OCI-M2 (cell line): Measurements from ENCODE around the gene ABCC11.

Experiments used
- DNase-seq: peaks from one replicate; lab custom pipeline; 2025; ENCODE audit not compliant: unreplicated experiment; lab: John Stamatoyannopoulos, UW

ABCC11 gene

DNA sequence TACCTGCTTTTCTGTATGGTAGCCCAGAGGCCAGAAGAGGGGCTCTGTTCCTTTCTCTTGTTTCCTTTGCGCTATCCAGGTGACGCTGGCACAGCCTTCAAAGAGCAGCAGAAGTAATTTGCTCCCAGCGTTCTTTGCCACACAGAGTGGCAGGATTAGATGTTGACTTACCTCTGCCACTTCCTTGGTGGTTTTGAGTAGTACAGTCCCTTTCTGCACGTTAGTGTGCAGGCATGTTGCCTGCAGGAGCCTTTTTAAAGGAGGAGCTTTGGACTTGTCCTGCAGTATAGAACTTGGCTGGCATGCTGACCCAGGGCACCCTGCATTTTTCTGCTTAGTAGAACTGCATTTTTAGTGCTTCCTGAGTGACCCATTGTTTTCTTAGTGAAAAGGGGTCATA lies at the start of gene ABCC11:
Gene ABCC11, minus strand, starts transcription at position 229 of the 400 bp plus-strand sequence. CDS start 15,618 bp downstream, outside the sequence.
- DNase-seq = no peak

DNA sequence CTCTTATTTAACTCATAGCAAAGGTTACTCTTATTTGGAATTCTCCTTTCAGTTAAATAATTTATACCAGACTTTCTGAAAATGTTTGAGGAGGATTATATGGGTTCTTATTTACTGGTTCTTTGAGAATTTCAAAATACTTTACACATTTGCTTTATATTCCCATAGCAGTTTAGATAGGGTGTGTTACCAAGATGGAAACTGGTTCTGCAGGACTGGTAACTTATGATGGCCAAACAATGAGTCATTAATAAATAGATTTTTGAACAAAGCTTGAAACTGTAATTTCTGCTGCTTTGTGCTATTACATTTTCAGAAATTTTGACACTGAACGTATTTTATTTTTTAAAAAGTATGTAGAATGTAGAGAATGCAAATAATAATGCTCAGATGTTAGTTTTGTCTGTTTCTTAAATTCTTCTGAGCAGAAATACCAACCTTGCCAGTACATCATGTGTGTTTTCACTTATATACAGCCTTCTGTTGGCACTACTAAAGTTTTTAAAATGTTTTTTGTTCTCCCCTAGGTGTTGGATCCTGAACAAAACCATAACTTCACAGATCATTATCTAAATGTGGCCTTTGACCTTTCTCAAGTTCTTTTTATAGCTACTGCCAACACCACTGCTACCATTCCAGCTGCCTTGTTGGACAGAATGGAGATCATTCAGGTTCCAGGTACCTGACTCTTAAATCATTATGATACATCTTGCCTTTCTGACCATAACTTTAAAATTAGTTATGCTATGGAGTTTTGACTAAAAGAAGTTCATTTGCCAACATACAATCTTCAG lies 48.3 kb upstream of the ABCC11 start:
- no peak for DNase-seq

GRCh38 chr16:48294724-48295123 lies 47.4 kb upstream of the ABCC11 start:
- DNase-seq = no peak

DNA sequence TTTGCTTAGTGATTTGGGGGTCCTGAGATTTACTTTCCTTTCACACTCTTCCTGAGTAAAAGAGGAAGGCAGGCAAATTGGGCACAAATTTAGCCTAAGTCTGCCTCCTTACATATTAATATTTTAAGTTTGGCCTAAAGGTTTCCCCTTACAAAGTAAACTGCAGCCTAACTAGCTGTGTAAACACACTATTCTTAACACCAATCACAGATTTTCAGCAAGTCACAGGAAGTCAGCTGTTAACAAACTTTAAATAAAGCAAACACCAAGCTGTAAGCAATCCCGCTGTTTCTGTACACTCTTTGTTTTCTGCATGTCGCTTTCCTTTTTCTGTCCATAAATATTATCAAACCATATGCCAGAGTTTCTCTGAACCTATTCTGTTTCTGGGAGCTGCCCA lies 45.1 kb upstream of the ABCC11 start:
- DNase-seq = no peak

GRCh38 chr16:48291754-48292153 lies 44.4 kb upstream of the ABCC11 start:
- no peak for DNase-seq

DNA sequence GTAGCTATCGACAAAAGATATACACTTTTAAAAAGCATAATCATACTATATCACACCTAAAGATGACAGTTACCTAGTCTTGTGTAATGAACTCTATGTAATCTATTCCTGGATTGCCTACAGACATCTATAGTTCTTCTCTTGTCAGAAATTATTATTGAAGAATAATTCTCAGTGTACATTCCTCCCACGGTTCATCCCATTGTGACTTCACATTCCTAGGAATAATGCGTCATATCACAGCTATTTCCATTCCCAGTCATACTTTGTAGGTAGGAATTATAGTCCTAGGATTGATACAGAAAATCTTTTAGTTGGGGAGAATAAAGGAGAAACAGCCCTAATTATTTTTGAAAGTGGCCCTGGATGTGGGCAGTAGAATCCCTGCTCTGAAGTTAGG lies 44.0 kb upstream of the ABCC11 start:
- DNase-seq = no peak

DNA sequence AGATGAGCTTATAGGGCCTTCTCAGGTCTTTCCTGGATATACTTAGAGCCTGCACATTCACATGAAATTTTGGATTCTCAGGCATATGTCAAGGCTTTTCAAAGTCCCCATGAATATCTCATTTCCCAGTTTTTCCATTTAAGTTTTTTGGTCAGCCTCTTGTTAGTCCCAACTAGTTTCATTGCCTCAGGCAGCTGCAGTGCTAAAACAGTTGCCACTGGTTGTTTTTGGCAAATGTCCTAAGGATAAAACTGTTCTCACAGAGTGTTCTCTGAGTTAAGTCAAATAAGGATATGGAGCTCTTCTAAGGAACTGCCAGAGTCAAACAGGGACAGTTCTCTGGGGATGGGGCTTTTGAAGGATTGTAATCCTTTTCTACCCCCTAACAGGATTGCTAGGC lies 39.9 kb upstream of the ABCC11 start:
- no peak for DNase-seq

DNA sequence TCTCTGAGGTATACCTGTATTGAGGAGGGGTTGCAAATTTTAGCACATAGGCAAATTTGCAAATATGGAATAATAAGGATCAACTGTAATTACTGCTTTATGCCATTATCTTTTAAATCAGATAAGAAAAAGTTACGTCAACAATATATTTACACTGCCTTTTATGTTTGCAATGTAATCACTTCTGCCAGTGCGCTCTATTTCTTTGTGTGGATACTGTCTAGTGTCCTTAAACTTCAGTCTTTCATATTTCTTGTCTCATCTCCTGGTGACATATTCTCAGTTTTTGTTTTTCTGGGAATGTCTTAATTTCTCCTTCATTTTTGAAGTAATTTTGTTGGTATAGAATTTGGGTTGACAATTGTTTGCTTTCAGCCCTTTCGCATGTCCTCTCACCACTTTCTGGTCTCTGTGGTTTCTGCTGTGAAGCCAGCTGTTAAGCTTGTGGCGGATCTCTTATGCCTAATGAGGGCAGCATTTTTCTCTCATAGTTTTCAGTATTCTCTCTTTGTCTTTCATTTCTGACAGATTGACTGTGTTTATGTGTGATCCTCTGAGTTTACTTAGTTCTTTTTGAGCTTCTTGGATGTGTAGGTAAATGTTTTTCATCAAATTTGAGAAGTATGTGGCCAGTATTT lies 37.6 kb upstream of the ABCC11 start:
- DNase-seq = no peak

- DNase-seq = no peak
Observed at GRCh38 chr16:48282636-48283263, 35.4 kb upstream of the ABCC11 start.

GRCh38 chr16:48280546-48280945 lies 33.2 kb upstream of the ABCC11 start:
- DNase-seq = no peak

GRCh38 chr16:48279199-48279598 lies 31.9 kb upstream of the ABCC11 start:
- no peak for DNase-seq

GRCh38 chr16:48277158-48277557 lies 29.8 kb upstream of the ABCC11 start:
- DNase-seq = no peak

DNA sequence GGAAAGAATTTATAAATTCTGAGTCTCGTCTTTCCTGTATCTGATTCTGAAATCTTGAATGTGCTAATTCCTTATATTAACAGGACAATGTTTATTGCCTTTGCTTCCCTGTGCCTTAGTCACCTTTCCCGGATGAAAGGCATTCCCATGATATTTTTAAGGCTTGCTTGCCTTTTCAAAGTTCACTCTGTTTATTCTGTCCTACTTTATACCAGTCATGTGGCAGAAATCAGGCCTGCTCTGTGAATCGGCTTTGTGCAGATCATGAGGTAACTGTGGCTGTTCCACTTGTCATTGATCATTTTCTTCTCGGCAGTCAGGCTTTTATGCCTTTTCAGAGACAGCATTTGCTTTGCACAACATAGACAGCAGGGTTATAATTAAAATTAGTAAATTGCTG lies 28.8 kb upstream of the ABCC11 start:
- no peak for DNase-seq

DNA sequence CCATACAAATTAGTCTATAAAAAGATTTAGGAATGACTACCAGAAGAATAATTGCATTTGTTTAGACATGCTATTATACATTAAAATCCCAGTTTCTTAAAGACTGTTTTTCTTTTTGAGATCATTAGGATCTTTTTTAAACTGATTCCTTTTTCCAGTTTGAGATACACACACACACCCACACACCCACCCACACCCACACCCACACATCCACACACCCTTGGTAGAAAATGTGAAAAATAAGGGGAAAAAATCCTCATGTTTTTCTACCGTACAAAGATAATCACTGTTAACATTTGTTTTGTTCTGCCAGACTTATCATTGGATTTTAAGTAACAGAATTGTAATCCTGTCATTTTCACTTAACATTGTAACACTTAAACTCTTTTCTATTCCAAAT lies 27.1 kb upstream of the ABCC11 start:
- no peak for DNase-seq

GRCh38 chr16:48272837-48273421 lies 25.6 kb upstream of the ABCC11 start:
- DNase-seq = no peak

DNA sequence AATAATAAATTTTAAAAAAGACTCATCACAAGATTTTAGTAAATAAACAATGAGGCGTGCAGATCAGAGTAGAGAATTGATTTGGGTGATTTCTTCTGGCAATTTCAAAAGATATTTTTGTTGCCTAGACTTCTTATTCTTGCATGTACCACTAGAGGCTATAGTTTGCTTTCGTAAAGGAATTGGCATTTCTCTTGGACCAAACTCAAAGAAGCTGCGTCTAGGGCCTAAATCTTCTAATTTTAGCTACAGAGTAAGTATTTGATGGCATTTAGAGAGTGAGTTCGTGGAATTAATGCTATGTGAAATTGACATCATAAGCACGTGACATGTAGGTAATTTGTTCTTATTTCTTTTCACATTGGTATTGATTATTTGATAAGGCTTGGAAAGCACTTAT lies 24.4 kb upstream of the ABCC11 start:
- no peak for DNase-seq

DNA sequence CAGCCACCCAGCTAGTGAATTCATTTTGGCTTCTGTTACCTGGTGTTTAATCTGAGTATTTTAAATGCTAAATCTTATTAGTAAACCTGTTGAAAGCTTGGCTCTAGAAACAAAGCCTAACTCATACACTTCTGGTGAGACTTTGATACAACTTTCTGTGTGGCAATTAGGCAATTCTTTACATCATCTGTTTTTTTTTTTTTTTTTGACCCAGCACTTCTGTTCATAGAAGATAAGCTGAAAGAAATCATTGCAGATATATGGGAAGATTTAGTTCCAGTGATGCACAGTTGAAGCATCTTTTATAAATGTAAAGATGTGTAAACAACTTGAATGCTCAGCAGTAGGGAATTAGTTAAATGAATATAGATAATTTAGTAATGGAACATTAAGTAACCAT lies 21.7 kb upstream of the ABCC11 start:
- DNase-seq = no peak

DNA sequence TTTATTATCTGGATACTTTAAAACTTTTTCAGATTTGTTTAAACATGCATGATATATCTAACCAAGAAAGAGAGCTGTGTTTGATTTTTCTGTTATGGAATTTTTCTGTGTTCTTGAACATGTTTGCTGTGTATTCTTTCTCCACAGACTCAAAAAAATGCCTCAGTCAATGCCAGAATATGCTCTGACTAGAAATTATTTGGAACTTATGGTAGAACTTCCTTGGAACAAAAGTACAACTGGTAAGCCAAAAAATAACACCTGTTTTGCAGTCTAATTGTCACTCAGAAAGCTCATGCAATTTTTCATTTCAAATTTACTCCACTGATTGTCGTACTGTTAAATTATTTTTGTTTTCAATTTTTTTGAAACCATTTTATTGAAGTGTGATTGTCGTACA lies 15.3 kb upstream of the ABCC11 start:
- no peak for DNase-seq

- DNase-seq = no peak
Observed at GRCh38 chr16:48261569-48261968, 14.2 kb upstream of the ABCC11 start.

- no peak for DNase-seq
Observed at GRCh38 chr16:48256579-48257177, 9.3 kb upstream of the ABCC11 start.

DNA sequence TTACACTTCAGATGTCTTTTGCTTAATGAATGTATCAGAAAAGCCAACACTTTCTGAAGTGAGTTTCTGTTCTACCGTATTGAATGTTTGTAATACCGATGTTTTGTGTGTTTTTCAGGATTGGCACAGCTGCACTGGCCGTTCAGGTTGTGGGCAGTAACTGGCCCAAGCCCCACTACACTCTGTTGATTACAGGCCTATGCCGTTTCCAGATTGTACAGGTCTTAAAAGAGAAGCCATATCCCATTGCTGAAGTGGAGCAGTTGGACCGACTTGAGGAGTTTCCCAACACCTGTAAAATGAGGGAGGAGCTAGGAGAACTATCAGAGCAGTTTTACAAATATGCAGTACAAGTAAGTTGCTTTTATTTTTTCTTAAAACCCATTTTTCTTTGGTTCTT lies 4.7 kb upstream of the ABCC11 start:
- DNase-seq = no peak
